Spleen (tissue), 11 donors: ENCODE data around the gene CSGALNACT2. TPM values are rescaled to one million over a fixed set of nuclear protein-coding genes. Genes with fewer than 3 reads are reported as not detected.

Experiments used
- DNase-seq: peaks from one replicate; pipeline ENCODE4 v3.0.0-alpha.2; 2020
- H3K27ac ChIP-seq, 8 donors: fragments of 200-600 bp; sonication (generic) in 7 of 8; 1 replicate in 4 of 8; 2 replicates in 4 of 8; pipeline versions ENCODE4 v1.5.0 to v1.8.0; 2016 to 2021; ENCODE audit warnings: inconsistent platforms in 4 of 8, mild to moderate bottlenecking in 4 of 8, moderate library complexity in 1 of 8
- H3K27me3 ChIP-seq, 7 donors: fragments of 200-600 bp; sonication (generic) in 6 of 7; replicated peaks in 1 of 7; 1 replicate in 4 of 7; 2 replicates in 3 of 7; pipeline versions ENCODE4 v1.5.0 to v1.8.0; 2016 to 2021; ENCODE audit warnings: inconsistent platforms in 3 of 7, mild to moderate bottlenecking in 1 of 7
- H3K36me3 ChIP-seq, 6 donors: fragments of 200-600 bp; sonication (generic) in 5 of 6; 1 replicate in 4 of 6; 2 replicates in 2 of 6; pipeline versions ENCODE4 v1.5.0 to v1.8.0; 2016 to 2021; ENCODE audit warnings: inconsistent platforms in 2 of 6
- H3K4me1 ChIP-seq, 6 donors: fragments of 200-600 bp; sonication (generic) in 5 of 6; 1 replicate in 3 of 6; 2 replicates in 3 of 6; pipeline versions ENCODE4 v1.5.0 to v1.8.0; 2016 to 2021; ENCODE audit warnings: inconsistent platforms in 3 of 6
- H3K4me3 ChIP-seq, 8 donors: fragments of 200-600 bp; sonication (generic) in 7 of 8; 1 replicate in 4 of 8; 2 replicates in 4 of 8; pipeline versions ENCODE4 v1.5.0 to v1.8.0; 2016 to 2021; ENCODE audit warnings: inconsistent platforms in 4 of 8, mild to moderate bottlenecking in 4 of 8, moderate library complexity in 2 of 8
- H3K9me3 ChIP-seq, 8 donors: fragments of 200-600 bp; sonication (generic) in 7 of 8; 1 replicate in 4 of 8; 2 replicates in 4 of 8; pipeline versions ENCODE4 v1.5.0 to v1.8.0; 2016 to 2021; ENCODE audit warnings: inconsistent platforms in 4 of 8
- CTCF ChIP-seq, 11 experiments: fragments of 200-600 bp in 7 of 11; fragments of 450-650 bp in 4 of 11; sonication (generic) in 4 of 11; IDR thresholded peaks in 8 of 11; conservative IDR thresholded peaks in 3 of 11; 1 replicate in 7 of 11; 2 replicates in 4 of 11; pipeline versions ENCODE4 v1.4.0 to v1.8.0; 2016 to 2021; ENCODE audit warnings: antibody characterized with exemption in 11 of 11, inconsistent platforms in 4 of 11, mild to moderate bottlenecking in 1 of 11
- POLR2A ChIP-seq, 3 donors: fragments of 450-650 bp; IDR thresholded peaks; one replicate each; pipeline ENCODE4 v1.5.1; 2017; ENCODE audit warnings: antibody characterized with exemption in 3 of 3, mild to moderate bottlenecking in 1 of 3
- POLR2AphosphoS5 ChIP-seq, 3 donors: sonication (generic); formaldehyde crosslinking; IDR thresholded peaks; one replicate each; pipeline ENCODE4 v1.5.1; 2017; ENCODE audit warnings: antibody characterized with exemption in 3 of 3
- WGBS, 5 donors: extraction: QIAGEN DNeasy Blood & Tissue Kit in 3 of 5; methylation state at CpG; one replicate each; pipeline versions ENCODE4 v1.1.5 to v1.1.7; 2013 to 2018; 5-methylcytosine and 5-hydroxymethylcytosine counted together
- intact Hi-C: fragments of 100-400 bp; cut with DNase I; formaldehyde crosslinking; loops from one replicate; pipeline ENCODE4 v1.15.0; 2023; ENCODE audit warnings: low total_unique reads
- polyA plus RNA-seq, 3 donors: library from polyadenylated mRNA; stranded (reverse); fragments of 200-250 nt; gene quantifications; one replicate each; pipeline ENCODE4 v1.2.1, GENCODE V29; 2013
- total RNA-seq, 7 donors: library from RNA; depleted of rRNA in 3 of 7; stranded (reverse); fragments of >200 nt in 3 of 7; fragmentation: NEBNext Ultra II Directional in 4 of 7; extraction: Animal tissue kit (Norgen Biotek cat#: 25700) in 4 of 7; gene quantifications; one replicate each; pipeline versions ENCODE4 v1.1.0 to v1.2.1, GENCODE V29; 2016 to 2021
- donor health status: healthy with polysubstance abuse.
- donor health status: DM: no; HTN: no; CAD: no; lungs with moderate emphysema.
- donor health status: DM: no; HTN: no; CAD: no.
- donor health status: Bipolar disorder and iron deficiency.
- donor health status: healthy.
- donor health status: DM: no; HTN: no; CAD: no.
- donor health status: DM: yes; HTN: yes; CAD: no.

Gene CSGALNACT2
- total and polyA plus RNA-seq, 10 donors: 8.1 to 77.1 (median 34.2) TPM

- intact Hi-C loops: no loop called here
- Histone ChIP-seq H3K4me1 (peaks cover 0 to 8% (median 3%) of the 10 kb centered on the region in 6 donors), H3K4me3 (no peak overlapping the region), H3K27me3 (no peaks in the 10 kb centered on the region), H3K27ac (no peak overlapping the region), H3K9me3 (no peaks in the 10 kb centered on the region), H3K36me3 (no peaks in the 10 kb centered on the region)
- DNase-seq: peak; percentile 72
- 69 to 94% (median 85%) methylated on average over 3 to 5 of the region's 5 CpGs for WGBS, 5 donors
- no peak for TF ChIP-seq POLR2A (IDR thresholded peaks at IDR 0.05)
- no peak for TF ChIP-seq POLR2AphosphoS5 (IDR thresholded peaks at IDR 0.05)
- TF ChIP-seq CTCF (IDR thresholded peaks at IDR 0.05 in 8 of 11, conservative IDR thresholded peaks at IDR 0.05 in 3 of 11): no peak
Measured at GRCh38 chr10:43209651-43210141, 71.5 kb downstream of the CSGALNACT2 start.

GRCh38 chr10:43210556-43210955 lies 72.3 kb downstream of the CSGALNACT2 start:
- DNase-seq: peak; percentile 68
- H3K9me3 ChIP-seq: no peaks in the 10 kb centered on the region
- H3K27me3 ChIP-seq: no peaks in the 10 kb centered on the region
- no peaks in the 10 kb centered on the region for H3K4me1 ChIP-seq
- WGBS, 5 donors: 50 to 70% (median 59%) methylated on average over 1 to 6 of the region's 6 CpGs
- H3K36me3 ChIP-seq: no peaks in the 10 kb centered on the region
- intact Hi-C loops: no loop called here
- no peak overlapping the region for H3K4me3 ChIP-seq
- TF ChIP-seq POLR2AphosphoS5 (IDR thresholded peaks at IDR 0.05) (no peak), POLR2A (IDR thresholded peaks at IDR 0.05) (no peak), CTCF (IDR thresholded peaks at IDR 0.05 in 8 of 11, conservative IDR thresholded peaks at IDR 0.05 in 3 of 11) (no peak)
- no peak overlapping the region for H3K27ac ChIP-seq

GRCh38 chr10:43211030-43211429 lies 72.8 kb downstream of the CSGALNACT2 start:
- H3K4me3 ChIP-seq: no peak overlapping the region
- no peaks in the 10 kb centered on the region for H3K27me3 ChIP-seq
- peak; percentile 67 for DNase-seq
- H3K4me1 ChIP-seq: no peaks in the 10 kb centered on the region
- intact Hi-C loops: no loop called here
- H3K36me3 ChIP-seq: no peaks in the 10 kb centered on the region
- H3K9me3 ChIP-seq: no peaks in the 10 kb centered on the region
- no peak overlapping the region for H3K27ac ChIP-seq
- TF ChIP-seq CTCF (IDR thresholded peaks at IDR 0.05 in 8 of 11, conservative IDR thresholded peaks at IDR 0.05 in 3 of 11) (no peak), POLR2AphosphoS5 (IDR thresholded peaks at IDR 0.05) (no peak), POLR2A (IDR thresholded peaks at IDR 0.05) (no peak)
- WGBS, 5 donors: 73 to 89% (median 78%) methylated on average over 4 to 6 of the region's 6 CpGs

GRCh38 chr10:43211431-43212042 lies 73.3 kb downstream of the CSGALNACT2 start:
- TF ChIP-seq CTCF (IDR thresholded peaks at IDR 0.05 in 8 of 11, conservative IDR thresholded peaks at IDR 0.05 in 3 of 11): no peak
- no peak for TF ChIP-seq POLR2AphosphoS5 (IDR thresholded peaks at IDR 0.05)
- no peak for TF ChIP-seq POLR2A (IDR thresholded peaks at IDR 0.05)
- Histone ChIP-seq H3K4me1 (no peaks in the 10 kb centered on the region), H3K4me3 (no peak overlapping the region), H3K9me3 (no peaks in the 10 kb centered on the region), H3K36me3 (no peaks in the 10 kb centered on the region), H3K27ac (no peak overlapping the region), H3K27me3 (no peaks in the 10 kb centered on the region)
- intact Hi-C loops: no loop called here
- WGBS, 5 donors: 77 to 91% (median 90%) methylated on average over 6 to 8 of the region's 8 CpGs
- DNase-seq: peak; percentile 54
